D721Med (cell line): ENCODE measurements around the gene TGFBR2.

Experiments used
- DNase-seq: peaks from one replicate; pipeline ENCODE4 v3.0.0; 2011; ENCODE audit warnings: low spot score; ENCODE audit not compliant: insufficient read length
- FAIRE-seq: peaks from 2 replicates; lab custom pipeline; 2011; peaks lifted over from hg19 to GRCh38; lab: Jason Lieb, UNC
- TF ChIP-seq, protein P1 (sequence below): IDR thresholded peaks from 2 replicates; pipeline ENCODE4 v1.5.1; 2012; ENCODE audit warnings: mild to moderate bottlenecking, control low read depth; ENCODE audit not compliant: insufficient read depth; ENCODE audit errors: missing control alignments

The TGFBR2 gene

DNA sequence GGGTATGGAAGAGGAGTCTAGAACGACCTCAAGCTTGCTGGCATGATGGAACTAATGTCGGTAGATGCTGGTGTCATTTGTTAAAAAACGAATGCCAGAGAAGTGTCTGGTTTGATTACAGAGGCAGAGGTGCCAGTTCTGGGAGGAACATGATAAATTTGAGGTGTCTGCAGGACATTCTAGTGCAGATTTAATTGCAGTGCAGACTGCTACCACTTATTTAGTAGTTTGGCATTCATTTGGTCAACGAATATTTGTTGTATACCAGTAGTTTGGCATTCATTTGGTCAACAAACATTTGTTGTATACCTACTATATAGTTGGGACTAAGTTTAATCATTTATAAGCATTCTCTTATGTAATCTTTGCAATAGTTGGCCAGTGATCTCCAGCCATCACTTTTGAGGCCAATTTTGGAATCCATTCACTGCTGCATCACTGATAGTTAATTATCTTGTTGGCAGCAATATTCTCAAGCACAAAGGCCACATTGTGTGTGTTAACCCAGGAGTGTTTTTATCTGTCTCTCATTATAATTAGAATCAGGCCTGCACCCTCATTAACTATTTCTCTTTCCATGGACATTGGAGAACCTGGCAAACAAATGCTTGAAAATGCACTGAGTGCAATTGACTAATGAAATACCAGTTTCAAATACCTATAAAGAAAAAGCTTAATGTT, 19.5 kb upstream of the TGFBR2 start:
- DNase-seq = no peak
- no peak for FAIRE-seq

DNA sequence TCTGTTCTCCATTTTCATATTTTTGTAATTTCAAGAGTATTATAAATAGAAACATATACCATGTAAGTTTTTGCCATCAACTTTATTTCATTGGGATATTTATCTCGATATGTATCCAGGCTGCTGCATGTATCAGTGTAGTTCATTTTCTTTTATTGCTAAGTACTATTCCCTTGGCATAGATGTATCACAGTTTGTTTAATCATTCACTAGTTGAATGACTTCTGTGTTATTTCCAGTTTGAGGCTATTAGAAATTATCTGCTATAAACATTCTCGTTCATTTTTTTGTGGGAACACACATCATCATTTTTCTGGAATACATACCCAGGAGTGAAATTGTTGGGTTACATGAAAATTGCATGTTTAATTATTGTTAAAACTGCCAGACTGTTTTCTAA, 18.5 kb upstream of the TGFBR2 start:
- FAIRE-seq (no peak), DNase-seq (no peak)
- TF ChIP-seq, protein P1, sequence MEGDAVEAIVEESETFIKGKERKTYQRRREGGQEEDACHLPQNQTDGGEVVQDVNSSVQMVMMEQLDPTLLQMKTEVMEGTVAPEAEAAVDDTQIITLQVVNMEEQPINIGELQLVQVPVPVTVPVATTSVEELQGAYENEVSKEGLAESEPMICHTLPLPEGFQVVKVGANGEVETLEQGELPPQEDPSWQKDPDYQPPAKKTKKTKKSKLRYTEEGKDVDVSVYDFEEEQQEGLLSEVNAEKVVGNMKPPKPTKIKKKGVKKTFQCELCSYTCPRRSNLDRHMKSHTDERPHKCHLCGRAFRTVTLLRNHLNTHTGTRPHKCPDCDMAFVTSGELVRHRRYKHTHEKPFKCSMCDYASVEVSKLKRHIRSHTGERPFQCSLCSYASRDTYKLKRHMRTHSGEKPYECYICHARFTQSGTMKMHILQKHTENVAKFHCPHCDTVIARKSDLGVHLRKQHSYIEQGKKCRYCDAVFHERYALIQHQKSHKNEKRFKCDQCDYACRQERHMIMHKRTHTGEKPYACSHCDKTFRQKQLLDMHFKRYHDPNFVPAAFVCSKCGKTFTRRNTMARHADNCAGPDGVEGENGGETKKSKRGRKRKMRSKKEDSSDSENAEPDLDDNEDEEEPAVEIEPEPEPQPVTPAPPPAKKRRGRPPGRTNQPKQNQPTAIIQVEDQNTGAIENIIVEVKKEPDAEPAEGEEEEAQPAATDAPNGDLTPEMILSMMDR = no peak

More for the DNA sequence above, 19.5 kb upstream of the TGFBR2 start:
- TF ChIP-seq, protein P1 = no peak

DNA sequence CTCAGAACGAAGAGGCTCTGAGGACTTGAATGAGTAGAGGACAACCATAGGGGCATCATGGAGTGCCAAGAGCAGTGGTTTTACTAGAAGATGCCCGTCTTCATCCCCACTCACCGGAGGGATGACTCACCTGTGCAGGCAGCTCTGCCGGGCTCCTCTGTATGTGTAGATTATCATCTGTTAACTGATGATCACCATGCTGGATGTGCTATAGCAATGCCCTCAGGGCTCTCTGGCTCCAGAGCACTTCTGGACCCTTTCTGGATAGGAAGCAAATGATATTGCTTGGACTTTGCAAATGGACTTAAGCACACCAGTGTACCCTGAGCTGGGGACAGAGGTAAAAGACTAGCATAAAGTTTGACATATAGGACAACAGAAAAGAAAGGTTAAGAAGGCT, 10.2 kb upstream of the TGFBR2 start:
- no peak for FAIRE-seq
- no peak for DNase-seq
- TF ChIP-seq, protein P1 = no peak

DNA sequence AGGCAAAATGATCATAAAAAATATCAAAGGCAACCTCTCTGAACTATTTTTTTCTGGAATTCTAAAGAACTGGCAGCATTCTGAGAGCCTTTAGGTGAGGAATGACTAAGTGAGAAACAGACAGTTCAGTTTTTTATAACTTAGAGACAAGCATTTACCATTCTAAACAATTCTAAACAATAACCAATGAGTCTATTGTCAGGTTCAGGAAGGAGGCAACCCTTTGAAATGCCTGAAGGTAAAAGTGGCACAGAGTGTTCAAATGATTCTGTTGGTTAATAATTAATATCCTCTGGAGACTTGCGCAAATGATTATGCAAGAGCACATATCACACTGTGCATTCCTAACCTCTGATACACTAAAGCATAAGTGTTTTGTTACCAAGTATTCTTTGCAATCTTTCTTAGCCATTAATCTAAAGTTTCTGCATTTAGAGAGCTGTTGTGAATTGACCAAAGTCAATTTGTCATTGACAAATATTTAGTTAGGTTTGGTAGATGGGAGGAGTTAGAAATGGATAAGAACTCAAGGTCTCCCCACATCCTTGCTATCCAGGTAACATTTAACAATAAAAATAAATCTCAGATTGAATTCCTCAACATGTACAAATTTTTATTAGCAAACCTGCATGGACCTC, 9.2 kb upstream of the TGFBR2 start:
- FAIRE-seq (no peak), DNase-seq (no peak)
- TF ChIP-seq, protein P1 = no peak

DNA sequence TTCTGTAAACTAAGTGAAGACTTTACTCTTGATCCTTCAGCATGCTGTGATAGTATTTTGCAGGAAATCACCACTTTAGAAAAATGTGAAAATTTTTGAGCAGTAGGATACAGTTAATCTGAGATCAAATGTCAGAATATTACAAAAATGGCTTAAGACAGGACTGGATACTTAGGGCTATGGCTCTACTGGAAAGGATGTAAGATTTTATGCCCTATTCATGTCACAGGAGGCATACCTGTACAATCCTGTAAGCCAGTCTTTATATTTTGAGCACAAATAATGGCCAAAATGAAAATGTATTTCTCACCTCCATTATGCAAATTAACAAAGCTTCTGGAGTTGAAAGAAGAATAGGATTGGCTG, 8.6 kb upstream of the TGFBR2 start:
- no peak for DNase-seq
- FAIRE-seq = no peak
- TF ChIP-seq, protein P1 = no peak

DNA sequence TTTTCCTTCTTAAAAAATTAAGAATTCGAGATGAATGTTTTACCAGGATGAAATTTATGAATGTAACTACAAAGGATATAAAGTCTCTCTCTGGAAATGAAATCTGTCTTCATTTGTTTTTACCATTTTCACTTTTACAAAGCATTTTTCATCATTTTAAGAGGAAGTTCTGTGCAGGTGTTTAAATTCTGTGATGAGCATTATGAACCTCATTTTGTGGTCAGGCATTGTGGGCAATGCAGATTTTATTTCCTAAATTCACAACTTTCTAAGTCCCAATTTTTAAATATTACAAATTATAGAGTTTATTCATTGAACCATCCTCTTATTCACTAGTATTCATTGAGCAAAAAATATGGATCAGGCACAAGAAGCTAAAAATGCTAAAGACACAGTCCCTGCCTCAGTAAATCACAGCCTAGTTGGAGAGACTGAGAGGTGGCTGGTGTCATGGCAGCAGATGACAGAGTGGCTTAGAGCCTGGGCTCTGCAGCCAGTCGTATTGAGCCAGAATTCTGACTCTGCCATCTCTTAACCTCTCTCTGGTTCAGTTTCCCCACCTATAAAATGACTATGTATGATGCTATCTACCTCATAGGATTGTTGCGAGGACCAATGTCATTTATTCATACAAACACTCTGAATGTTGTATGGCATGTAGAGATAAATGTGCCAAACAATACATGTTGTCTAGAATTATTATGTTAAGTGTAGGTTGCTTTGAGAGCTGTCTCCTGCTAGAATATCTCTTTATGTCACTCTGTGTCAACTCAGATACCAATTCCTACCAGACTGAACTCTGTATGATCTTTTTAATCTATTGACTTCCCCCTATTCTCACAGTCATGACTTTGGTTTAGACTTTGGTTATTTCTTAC, 7.5 kb upstream of the TGFBR2 start:
- DNase-seq (no peak), FAIRE-seq (no peak)
- TF ChIP-seq, protein P1 = no peak

DNA sequence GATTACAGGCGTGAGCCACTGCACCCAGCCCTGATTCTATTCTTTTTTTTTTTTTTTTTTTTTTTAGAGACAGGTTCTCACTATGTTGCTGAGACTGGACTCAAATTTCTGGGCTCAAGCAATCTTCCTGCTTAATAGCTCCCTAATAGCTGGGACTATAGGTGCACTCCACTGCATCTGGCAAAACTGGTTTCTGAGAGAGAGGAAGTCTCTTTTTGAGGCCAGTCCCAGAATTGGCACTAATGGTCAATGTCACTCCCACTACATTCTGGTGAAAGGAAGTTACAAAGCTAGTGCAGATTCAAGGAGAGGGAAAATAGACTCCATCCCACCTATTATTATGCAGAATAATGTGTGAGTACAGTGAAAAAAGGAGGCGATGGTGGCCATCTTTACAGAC, 5.8 kb upstream of the TGFBR2 start:
- DNase-seq = no peak
- TF ChIP-seq, protein P1 = no peak
- FAIRE-seq = no peak
